Left hindlimb (tissue), 1 donor: ENCODE results near the gene INSIG1.

Experiments used
- DNase-seq: peaks from one replicate; pipeline ENCODE4 v3.0.0-alpha.2; 2018

INSIG1 gene

DNA sequence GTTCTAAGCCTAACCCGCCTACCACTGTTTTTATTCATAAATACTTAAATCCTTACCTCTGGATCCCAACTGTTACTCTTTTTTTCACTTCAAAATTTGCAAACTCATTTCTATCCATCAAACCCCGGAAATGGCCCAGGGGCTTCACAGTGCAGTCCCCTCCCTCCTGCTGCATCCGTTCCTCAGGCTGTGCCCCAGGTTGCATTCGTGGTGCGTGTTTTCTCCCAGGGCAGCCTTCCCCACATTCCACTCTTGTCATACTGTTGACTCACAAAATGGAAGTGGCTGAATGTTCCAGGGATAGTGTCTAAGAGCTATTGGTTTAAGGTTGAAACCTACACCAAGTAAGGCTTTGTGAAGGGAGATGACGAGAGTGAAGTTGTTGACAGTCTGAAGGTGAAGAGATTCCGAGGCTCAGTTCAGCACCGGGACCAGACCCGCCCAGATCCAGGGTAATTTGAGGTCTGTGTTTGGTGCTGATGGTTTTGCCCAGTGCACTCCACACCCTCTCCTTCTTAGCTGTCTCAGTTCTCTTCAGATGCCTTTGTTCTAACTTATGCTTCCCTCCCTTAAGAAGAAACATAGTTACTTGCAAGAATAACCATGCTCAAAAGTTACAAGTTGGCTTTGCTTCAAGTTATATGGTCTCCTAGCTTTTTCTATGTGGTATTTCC, 7.7 kb downstream of the INSIG1 start:
- no peak for DNase-seq

- DNase-seq: no peak
Measured at GRCh38 chr7:155306673-155307470, 9.2 kb downstream of the INSIG1 start.

- DNase-seq: no peak
Measured at GRCh38 chr7:155308330-155309020, 10.8 kb downstream of the INSIG1 start.

GRCh38 chr7:155309021-155309338, 11.3 kb downstream of the INSIG1 start:
- DNase-seq: no peak

DNA sequence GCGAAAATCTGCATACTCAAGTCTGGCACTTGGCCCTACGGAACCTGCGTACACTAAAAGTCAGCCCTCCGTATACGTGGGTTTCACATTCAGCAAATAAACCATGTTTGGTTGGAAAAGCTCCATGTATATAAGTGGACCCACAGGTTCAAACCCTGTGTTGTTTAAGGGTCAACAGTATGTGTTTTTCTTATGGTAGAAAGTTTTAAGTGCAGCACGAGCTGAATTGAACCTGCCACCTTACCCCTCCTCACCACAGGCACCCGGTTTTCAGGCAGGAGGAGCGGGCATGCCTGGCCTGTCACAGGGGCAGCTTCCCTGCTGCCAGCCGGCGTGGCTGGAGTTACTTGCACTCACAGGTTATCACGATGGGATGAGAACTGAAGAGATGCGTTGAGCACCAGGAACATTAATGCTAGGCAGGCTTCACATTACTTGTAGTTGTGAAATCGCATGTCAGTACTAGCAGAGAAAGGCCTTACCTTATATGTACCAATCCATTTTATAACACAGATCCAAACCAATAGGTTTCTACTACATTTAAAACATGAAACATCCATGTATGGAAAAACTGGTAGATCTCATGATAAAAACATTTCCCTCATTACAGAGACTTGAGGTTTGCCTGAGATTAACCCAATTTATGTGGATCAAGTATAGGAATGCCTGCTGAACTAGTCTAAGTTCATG, 12.9 kb downstream of the INSIG1 start:
- DNase-seq: no peak

DNA sequence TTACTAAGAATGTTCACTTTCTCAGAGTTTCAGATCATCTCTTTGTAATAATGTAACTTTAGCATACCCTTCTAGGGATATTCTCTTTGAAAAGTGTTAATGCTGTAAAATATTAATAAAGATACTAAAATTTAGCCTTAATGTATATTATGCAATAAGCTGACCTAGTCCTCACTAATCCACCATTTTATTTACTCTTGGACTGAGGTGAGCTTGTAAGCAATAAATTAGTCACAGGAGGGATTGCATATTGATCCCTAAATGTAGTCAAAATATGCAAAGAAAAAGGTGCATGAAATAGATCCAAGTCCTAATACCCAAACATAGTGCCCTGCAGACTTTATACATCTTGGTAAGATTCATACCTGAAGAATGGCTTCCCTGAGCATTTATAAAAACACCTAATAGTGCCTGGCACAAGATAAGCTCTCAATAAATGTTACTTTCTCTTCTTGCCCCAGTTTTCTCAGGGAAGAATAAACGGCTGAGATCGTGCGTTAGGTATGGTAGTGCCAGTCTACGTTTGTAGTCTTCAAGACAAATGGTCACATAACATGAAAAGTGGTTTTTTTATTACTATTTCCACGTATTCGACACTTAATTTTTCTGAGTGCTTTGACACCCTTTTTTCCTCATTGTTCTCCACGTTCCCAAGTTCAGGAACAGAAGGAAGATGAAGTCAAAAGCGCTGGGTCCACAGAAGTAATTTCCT, 14.3 kb downstream of the INSIG1 start:
- no peak for DNase-seq

GRCh38 chr7:155312633-155313032, 15.0 kb downstream of the INSIG1 start:
- no peak for DNase-seq

DNA sequence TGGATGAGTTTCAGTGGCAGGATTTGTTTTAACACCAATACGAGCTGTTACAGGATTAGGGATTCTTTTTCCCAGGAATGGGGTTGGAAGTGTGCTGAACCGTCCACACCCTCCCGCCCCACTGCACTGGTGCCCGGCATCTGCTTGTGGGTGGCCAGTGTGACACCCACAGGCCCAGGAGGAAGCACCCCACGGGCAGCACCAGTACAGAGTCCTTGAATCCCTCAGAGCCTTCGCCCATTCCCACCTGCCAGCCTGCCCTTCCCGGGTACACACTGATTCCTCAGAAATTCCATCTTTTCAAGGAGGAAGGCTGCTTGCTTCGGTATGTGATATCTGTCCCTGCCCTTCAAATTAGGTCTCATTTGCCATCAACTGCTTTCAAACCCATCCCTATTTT, 15.4 kb downstream of the INSIG1 start:
- no peak for DNase-seq

DNA sequence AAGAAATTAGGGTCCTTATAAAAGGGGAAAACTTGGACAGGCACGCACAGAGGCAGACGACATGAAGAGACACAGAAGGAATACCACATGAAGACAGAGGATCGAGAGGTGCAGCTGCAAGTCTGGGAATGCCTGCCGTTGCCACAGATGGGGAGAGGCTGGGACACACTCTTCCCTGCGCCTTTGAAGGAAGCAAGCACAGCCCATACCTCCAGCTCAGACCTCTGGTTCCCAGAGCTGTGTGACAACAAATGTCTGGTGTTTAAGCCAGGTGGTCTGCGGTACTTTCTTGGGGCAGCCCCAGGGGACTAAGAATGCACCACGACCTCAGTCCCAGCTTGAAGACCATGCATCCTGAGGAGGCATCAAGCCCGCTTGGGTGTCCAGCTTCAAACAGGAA, 18.3 kb downstream of the INSIG1 start:
- DNase-seq: no peak

DNA sequence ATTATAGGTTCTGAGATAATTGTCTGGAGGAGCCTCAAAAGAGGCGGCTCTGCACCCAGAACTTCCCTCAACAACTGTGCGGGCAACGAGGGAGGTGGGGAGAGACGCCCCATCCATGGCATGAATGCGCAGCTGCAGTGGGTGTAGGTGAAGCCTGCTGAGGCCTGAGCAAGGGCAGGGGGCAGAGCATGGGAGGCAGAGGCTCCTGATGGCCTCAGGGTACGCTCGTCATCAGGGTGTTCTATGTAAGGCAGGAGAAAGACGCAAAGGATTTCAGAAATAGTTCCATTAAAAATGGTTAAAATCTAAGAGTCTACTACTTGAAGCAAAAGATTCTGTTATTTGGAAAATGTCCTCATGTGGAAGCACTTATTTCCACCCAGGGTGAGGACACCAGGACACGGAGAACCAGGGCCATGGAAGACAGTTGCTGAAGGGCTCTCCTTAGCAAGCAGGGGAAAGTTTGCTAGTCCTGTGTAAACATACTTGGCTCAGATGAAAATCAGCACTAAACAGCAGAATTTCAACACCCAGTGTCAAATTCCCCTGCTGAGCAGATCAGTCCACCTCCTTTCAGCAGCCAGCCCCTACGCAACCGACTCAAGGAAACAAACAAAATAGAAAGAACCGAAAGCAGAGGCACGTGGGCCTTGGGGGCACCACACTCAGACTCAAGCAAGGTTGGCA, 18.9 kb downstream of the INSIG1 start:
- no peak for DNase-seq

DNA sequence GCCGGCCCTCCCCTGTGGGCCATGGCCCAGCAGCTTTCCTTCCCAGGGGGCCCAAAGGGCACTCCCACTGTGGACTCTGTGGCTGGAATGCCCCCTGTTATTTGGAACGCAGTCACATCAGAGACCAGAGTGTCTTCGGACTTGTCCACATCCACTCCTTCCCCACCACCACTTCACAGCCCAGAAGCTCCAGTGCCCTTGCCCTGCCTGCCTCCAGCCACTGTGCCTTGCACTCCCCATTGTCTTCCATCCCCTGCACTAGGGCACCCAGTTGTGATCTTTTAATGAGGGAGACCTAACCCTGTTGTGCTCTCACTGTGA, 19.4 kb downstream of the INSIG1 start:
- no peak for DNase-seq

- no peak for DNase-seq
Measured at GRCh38 chr7:155318245-155318644, 20.6 kb downstream of the INSIG1 start.

DNA sequence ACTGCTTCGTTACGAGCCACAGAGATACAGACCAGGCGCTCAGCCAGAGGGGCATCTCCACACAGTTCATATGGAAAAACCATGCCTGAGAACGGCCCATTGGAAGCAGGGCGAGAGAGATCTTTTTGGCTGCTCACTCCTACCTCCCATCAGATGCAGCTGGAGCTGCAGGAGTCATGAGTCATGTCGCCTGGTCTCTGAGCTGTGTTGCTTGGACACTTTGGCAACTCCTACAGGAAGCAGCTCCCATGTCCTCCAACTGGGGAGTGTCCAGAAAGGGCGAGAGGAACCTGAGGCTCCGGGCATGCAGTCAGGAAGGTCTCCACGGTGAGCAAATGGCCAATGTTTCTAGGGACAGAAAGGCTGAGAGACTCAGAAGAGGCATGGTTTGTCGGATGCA, 24.9 kb downstream of the INSIG1 start:
- DNase-seq: no peak

GRCh38 chr7:155323001-155323638, 25.4 kb downstream of the INSIG1 start:
- no peak for DNase-seq

GRCh38 chr7:155324012-155324917, 26.6 kb downstream of the INSIG1 start:
- DNase-seq: no peak

DNA sequence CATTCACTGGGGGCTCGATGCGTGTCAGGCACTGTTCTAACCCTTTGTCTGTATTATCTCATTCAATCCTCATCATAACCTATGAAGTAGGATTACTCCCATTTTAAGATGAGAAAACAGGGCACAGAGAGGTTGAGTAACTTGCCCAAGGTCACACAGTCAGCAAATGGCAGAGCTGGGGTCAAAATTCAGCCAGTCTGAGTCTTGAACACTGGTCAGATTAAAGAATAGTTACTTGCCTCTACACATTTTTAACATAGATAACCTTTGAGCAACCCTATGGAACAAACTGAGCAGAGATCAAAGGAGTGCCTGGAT, 27.2 kb downstream of the INSIG1 start:
- DNase-seq: no peak

DNA sequence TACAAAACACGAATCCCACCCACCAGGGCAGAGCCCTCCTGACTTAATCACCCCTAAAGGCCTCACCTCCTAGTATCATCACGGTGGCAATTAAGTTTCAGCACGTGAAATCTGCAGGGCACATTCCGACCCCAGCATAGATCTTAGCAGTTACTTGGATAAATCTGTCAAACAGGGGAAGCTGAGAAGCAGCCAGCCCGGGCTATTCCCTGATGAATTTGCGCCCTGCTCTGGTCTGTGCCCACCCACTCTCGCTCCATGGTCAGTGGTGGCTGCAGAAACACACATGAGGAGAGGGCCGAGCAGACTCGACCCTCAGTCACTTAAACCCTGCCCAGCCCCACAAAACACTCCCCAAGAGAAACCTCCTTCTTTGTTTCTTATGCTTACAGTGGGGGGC, 28.7 kb downstream of the INSIG1 start:
- DNase-seq: no peak

GRCh38 chr7:155327590-155328320, 30.1 kb downstream of the INSIG1 start:
- DNase-seq: no peak

DNA sequence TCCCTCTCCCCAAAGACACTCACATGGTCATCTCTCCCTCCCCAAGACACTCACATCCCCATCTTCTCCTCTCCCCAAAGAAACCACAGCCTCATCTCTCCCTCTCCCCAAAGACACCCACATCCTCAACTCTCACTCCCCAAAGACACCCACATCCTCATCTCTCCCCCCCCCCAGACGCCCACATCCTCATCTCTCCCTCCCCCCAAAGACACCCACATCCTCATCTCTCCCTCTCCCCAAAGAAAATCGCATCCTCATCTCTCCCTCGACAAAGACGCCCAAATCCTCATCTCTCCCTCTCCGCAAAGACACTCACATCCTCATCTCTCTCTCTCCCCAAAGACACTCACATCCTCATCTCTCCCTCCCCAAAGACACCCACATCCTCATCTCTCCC, 31.5 kb downstream of the INSIG1 start:
- no peak for DNase-seq

GRCh38 chr7:155331396-155331795, 33.7 kb downstream of the INSIG1 start:
- no peak for DNase-seq
